Measurements from ENCODE around the gene SNRNP35. TPM values are rescaled to one million over a fixed set of nuclear protein-coding genes. Genes with fewer than 3 reads are reported as not detected.
A peak's percentile ranks its signal among the peaks of the same experiment; 100 is the strongest.
"Not testable (repeated sequence)": the region's sequence is repeated elsewhere in the genome, so short reads cannot be mapped to it uniquely, and the experiment has no call there.

SNRNP35 gene
- total and polyA plus RNA-seq, 9 of the 15 experiments (the other 6 are each of a cell fraction or from before 2014, with no cell fraction given), result 17.7 to 41.0 (median 25.5) TPM

- BruUV-seq (replicated peaks); DNase-seq (ENCODE audit: extremely low read depth in 1 of 4, low spot score in 3 of 4); H3K79me2 ChIP-seq (ENCODE audit: control insufficient read depth, insufficient read depth, low read length); in situ Hi-C loops (cut with MboI); FAIRE-seq; H3K27me3 ChIP-seq (ENCODE audit: control insufficient read depth in 2 of 2, insufficient read depth in 2 of 2, low read length in 2 of 2); CTCF ChIA-PET (ENCODE audit: low intra/inter-chr PET ratio); H3K4me2 ChIP-seq (ENCODE audit: insufficient read depth, low read length); H3K9me1 ChIP-seq (ENCODE audit: control insufficient read depth, insufficient read depth, low read length); H3K27ac ChIP-seq (ENCODE audit: extremely low read depth, low read depth, low read length); H3K4me1 ChIP-seq (replicated peaks in 1 of 2; ENCODE audit: control insufficient read depth in 2 of 2, insufficient read depth in 2 of 2, low read length in 2 of 2); H4K20me1 ChIP-seq (replicated peaks; ENCODE audit: control insufficient read depth, insufficient read depth, low read length); H3K9me3 ChIP-seq (replicated peaks; ENCODE audit: control insufficient read depth, insufficient read depth, low read depth, low read length); H2AFZ ChIP-seq (ENCODE audit: low read depth, low read length); intact Hi-C loops (cut with micrococcal nuclease); H3K9ac ChIP-seq (ENCODE audit: insufficient read depth in 1 of 2, low read depth in 2 of 2, low read length in 2 of 2); ATAC-seq; H3K4me3 ChIP-seq: not testable (repeated sequence)
- TF ChIP-seq ZNF121 (CRISPR knock-in tag; conservative IDR thresholded peaks at IDR 0.05), result peak; percentile 25; the same call in 1 of the 2 replicates
- POLR2A ChIA-PET, result interaction anchor here (1.3 kb wide), 1 partner anchor 21 kb away, joined by 4 read pairs; no protein-coding TSS in a partner anchor
- 87% methylated on average over 8 of the region's 8 CpGs for WGBS (ENCODE audit: insufficient coverage, low coverage, missing lambda C conversion rate)
- peaks cover 22% of the 10 kb centered on the region; the same call in 1 of the 3 replicates for H3K36me3 ChIP-seq (ENCODE audit: control insufficient read depth, insufficient read depth, low read length)
Measured at GRCh38 chr12:123429101-123429500, 28.8 kb upstream of the SNRNP35 start.

GRCh38 chr12:123431951-123432817, 25.8 kb upstream of the SNRNP35 start:
- H4K20me1 ChIP-seq (replicated peaks; ENCODE audit: control insufficient read depth, insufficient read depth, low read length); DNase-seq (ENCODE audit: extremely low read depth in 1 of 4, low spot score in 3 of 4); H3K9me3 ChIP-seq (replicated peaks; ENCODE audit: control insufficient read depth, insufficient read depth, low read depth, low read length); H3K9me1 ChIP-seq (ENCODE audit: control insufficient read depth, insufficient read depth, low read length); CTCF ChIA-PET (ENCODE audit: low intra/inter-chr PET ratio); intact Hi-C loops (cut with micrococcal nuclease); H3K27me3 ChIP-seq (ENCODE audit: control insufficient read depth in 2 of 2, insufficient read depth in 2 of 2, low read length in 2 of 2); H3K4me3 ChIP-seq; in situ Hi-C loops (cut with MboI); BruUV-seq (replicated peaks); ATAC-seq: not testable (repeated sequence)
- H3K4me1 ChIP-seq (replicated peaks in 1 of 2; ENCODE audit: control insufficient read depth in 2 of 2, insufficient read depth in 2 of 2, low read length in 2 of 2), result peaks cover 2 to 21% of the 10 kb centered on the region in 2 experiments; a peak in 3 of 5 replicates
- peaks cover 18% of the 10 kb centered on the region for H3K79me2 ChIP-seq (ENCODE audit: control insufficient read depth, insufficient read depth, low read length)
- peaks cover 18% of the 10 kb centered on the region; the same call in 1 of the 3 replicates for H3K36me3 ChIP-seq (ENCODE audit: control insufficient read depth, insufficient read depth, low read length)
- H3K9ac ChIP-seq (ENCODE audit: insufficient read depth in 1 of 2, low read depth in 2 of 2, low read length in 2 of 2), result peak overlapping the region in 1 of 2 experiments; percentile 6; a peak in 2 of 4 replicates
- peak overlapping the region; percentile 23; the same call in 1 of the 2 replicates for H3K4me2 ChIP-seq (ENCODE audit: insufficient read depth, low read length)
- 68% methylated on average over 15 of the region's 15 CpGs for WGBS (ENCODE audit: insufficient coverage, low coverage, missing lambda C conversion rate)
- peak; percentile 35 for FAIRE-seq
- POLR2A ChIA-PET, result interaction anchor here (0.7 to 1.8 kb wide), 5 partner anchors 23 to 199 kb away, joined by 3 to 7 read pairs (median 4); partner anchors contain the start of genes MPHOSPH9, MTRFR and SNRNP35
- TF ChIP-seq C11orf30 (IDR thresholded peaks at IDR 0.05; ENCODE audit: low read depth) (0 out of 2 replicates have a peak, but pooled peaks have one; percentile 22), MAFG (tag; conservative IDR thresholded peaks at IDR 0.05) (peak; percentile 34; the same call in 1 of the 2 replicates), NR2C1 (IDR thresholded peaks at IDR 0.05) (peak; percentile 43; the same call in 1 of the 2 replicates), NR2C1 (tag; IDR thresholded peaks at IDR 0.05) (peak; percentile 31; the same call in 1 of the 2 replicates)
- peak overlapping the region; percentile 69 for H2AFZ ChIP-seq (ENCODE audit: low read depth, low read length)
- H3K27ac ChIP-seq (ENCODE audit: extremely low read depth, low read depth, low read length), result peak overlapping the region; percentile 39; the same call in 2 of the 3 replicates

Data from K562 (cell line).